Ovary (tissue), 3 donors: ENCODE measurements around the gene ZNF148.

Experiments used
- EP300 ChIP-seq: sonication (generic); formaldehyde crosslinking; IDR thresholded peaks from one replicate; pipeline ENCODE4 v1.6.1; 2017; ENCODE audit warnings: antibody characterized with exemption
- TF ChIP-seq, protein P1 (sequence below), 3 donors: fragments of 450-650 bp in 2 of 3; fragments of 200-600 bp in 1 of 3; IDR thresholded peaks; one replicate each; pipeline versions ENCODE4 v1.5.1 to v1.8.0; 2016 to 2022; ENCODE audit warnings: antibody characterized with exemption in 3 of 3, mild to moderate bottlenecking in 1 of 3
- donor health status: DM: no; HTN: no; CAD: no.

DNA sequence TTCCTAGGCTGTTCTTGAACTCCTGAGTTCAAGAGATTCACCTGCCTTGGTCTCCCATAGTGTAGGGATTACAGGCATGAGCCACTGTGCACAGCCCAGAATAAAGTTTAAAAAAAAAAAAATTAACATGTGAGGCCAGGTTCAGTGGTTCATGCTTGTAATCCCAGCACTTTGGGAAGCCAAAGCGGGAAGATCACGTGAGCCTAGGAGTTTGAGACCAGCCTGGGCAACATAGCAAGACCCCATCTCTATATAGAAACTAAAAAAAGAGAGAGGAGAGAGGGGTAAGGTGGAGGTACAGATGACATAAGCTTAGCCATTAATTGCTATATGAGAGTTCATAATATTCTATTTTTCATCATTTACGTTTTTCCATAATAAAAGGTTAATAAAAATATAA lies 21.5 kb downstream of the ZNF148 start:
- no peak for TF ChIP-seq EP300
- TF ChIP-seq, protein P1, sequence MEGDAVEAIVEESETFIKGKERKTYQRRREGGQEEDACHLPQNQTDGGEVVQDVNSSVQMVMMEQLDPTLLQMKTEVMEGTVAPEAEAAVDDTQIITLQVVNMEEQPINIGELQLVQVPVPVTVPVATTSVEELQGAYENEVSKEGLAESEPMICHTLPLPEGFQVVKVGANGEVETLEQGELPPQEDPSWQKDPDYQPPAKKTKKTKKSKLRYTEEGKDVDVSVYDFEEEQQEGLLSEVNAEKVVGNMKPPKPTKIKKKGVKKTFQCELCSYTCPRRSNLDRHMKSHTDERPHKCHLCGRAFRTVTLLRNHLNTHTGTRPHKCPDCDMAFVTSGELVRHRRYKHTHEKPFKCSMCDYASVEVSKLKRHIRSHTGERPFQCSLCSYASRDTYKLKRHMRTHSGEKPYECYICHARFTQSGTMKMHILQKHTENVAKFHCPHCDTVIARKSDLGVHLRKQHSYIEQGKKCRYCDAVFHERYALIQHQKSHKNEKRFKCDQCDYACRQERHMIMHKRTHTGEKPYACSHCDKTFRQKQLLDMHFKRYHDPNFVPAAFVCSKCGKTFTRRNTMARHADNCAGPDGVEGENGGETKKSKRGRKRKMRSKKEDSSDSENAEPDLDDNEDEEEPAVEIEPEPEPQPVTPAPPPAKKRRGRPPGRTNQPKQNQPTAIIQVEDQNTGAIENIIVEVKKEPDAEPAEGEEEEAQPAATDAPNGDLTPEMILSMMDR (IDR thresholded peaks at IDR 0.05): no peak
